ENCODE measurements around the gene TMEM63C. TPM values are rescaled to one million over a fixed set of nuclear protein-coding genes. Genes with fewer than 3 reads are reported as not detected.

The TMEM63C gene
- total and polyA plus RNA-seq, 2 experiments from 2014 or later = 4.9 to 9.7 TPM

- no peaks in the 10 kb centered on the region for H3K79me2 ChIP-seq
- DNase-seq (ENCODE audit: low spot score) = no peak
- H3K27ac ChIP-seq = no peak overlapping the region
- peaks cover 9% of the 10 kb centered on the region for H3K4me1 ChIP-seq (ENCODE audit: insufficient read depth)
- TF ChIP-seq EZH2phosphoT487 (IDR thresholded peaks at IDR 0.05; ENCODE audit: low read depth, severe bottlenecking, unreplicated experiment) (no peak), CTCF (IDR thresholded peaks at IDR 0.05; ENCODE audit: poor library complexity) (no peak), EZH2 (IDR thresholded peaks at IDR 0.05; ENCODE audit: borderline replicate concordance) (no peak)
- no peak overlapping the region for H3K4me3 ChIP-seq
- no peaks in the 10 kb centered on the region for H3K36me3 ChIP-seq (replicated peaks; ENCODE audit: insufficient read depth, low read depth)
- H3K27me3 ChIP-seq = no peaks in the 10 kb centered on the region
- H4K20me1 ChIP-seq (ENCODE audit: insufficient read depth, poor library complexity, severe bottlenecking) = no peaks in the 10 kb centered on the region
- H3K9me2 ChIP-seq (replicated peaks; ENCODE audit: insufficient read depth) = no peaks in the 10 kb centered on the region
- no peak overlapping the region for H3K4me2 ChIP-seq
- WGBS (ENCODE audit: low lambda C conversion rate, missing lambda C conversion rate) = 59% methylated on average over 2 of the region's 2 CpGs
- H3K9me3 ChIP-seq (ENCODE audit: low read depth) = no peaks in the 10 kb centered on the region
- no peak overlapping the region for H2AFZ ChIP-seq
Measured at GRCh38 chr14:77206877-77207389, 25.3 kb downstream of the TMEM63C start.

GRCh38 chr14:77208291-77208978 lies 26.8 kb downstream of the TMEM63C start:
- WGBS (ENCODE audit: low lambda C conversion rate, missing lambda C conversion rate) = 44% methylated on average over 10 of the region's 10 CpGs
- peak; percentile 87 for DNase-seq (ENCODE audit: low spot score)
- TF ChIP-seq EZH2phosphoT487 (IDR thresholded peaks at IDR 0.05; ENCODE audit: low read depth, severe bottlenecking, unreplicated experiment) (no peak), EZH2 (IDR thresholded peaks at IDR 0.05; ENCODE audit: borderline replicate concordance) (no peak), CTCF (IDR thresholded peaks at IDR 0.05; ENCODE audit: poor library complexity) (no peak)
- H3K4me2 ChIP-seq = no peak overlapping the region
- peaks cover 8% of the 10 kb centered on the region for H3K4me1 ChIP-seq (ENCODE audit: insufficient read depth)
- H3K27me3 ChIP-seq = no peaks in the 10 kb centered on the region
- no peaks in the 10 kb centered on the region for H3K9me2 ChIP-seq (replicated peaks; ENCODE audit: insufficient read depth)
- no peak overlapping the region for H2AFZ ChIP-seq
- H3K36me3 ChIP-seq (replicated peaks; ENCODE audit: insufficient read depth, low read depth) = no peaks in the 10 kb centered on the region
- no peaks in the 10 kb centered on the region for H3K79me2 ChIP-seq
- no peak overlapping the region for H3K4me3 ChIP-seq
- no peaks in the 10 kb centered on the region for H3K9me3 ChIP-seq (ENCODE audit: low read depth)
- no peaks in the 10 kb centered on the region for H4K20me1 ChIP-seq (ENCODE audit: insufficient read depth, poor library complexity, severe bottlenecking)
- no peak overlapping the region for H3K27ac ChIP-seq

GRCh38 chr14:77208979-77209318 lies 27.4 kb downstream of the TMEM63C start:
- Histone ChIP-seq H3K4me2 (no peak overlapping the region), H3K79me2 (no peaks in the 10 kb centered on the region), H3K4me3 (no peak overlapping the region), H3K9me2 (replicated peaks; ENCODE audit: insufficient read depth) (no peaks in the 10 kb centered on the region), H3K4me1 (ENCODE audit: insufficient read depth) (peaks cover 3% of the 10 kb centered on the region), H3K27ac (no peak overlapping the region), H3K9me3 (ENCODE audit: low read depth) (no peaks in the 10 kb centered on the region), H3K36me3 (replicated peaks; ENCODE audit: insufficient read depth, low read depth) (no peaks in the 10 kb centered on the region), H2AFZ (no peak overlapping the region), H3K27me3 (no peaks in the 10 kb centered on the region), H4K20me1 (ENCODE audit: insufficient read depth, poor library complexity, severe bottlenecking) (no peaks in the 10 kb centered on the region)
- TF ChIP-seq CTCF (IDR thresholded peaks at IDR 0.05; ENCODE audit: poor library complexity) = no peak
- WGBS (ENCODE audit: low lambda C conversion rate, missing lambda C conversion rate) = 35% methylated on average over 5 of the region's 5 CpGs
- DNase-seq (ENCODE audit: low spot score) = no peak

Measured in hepatocyte (in vitro differentiated cells).